ENCODE results near the gene UBXN11.

DNA sequence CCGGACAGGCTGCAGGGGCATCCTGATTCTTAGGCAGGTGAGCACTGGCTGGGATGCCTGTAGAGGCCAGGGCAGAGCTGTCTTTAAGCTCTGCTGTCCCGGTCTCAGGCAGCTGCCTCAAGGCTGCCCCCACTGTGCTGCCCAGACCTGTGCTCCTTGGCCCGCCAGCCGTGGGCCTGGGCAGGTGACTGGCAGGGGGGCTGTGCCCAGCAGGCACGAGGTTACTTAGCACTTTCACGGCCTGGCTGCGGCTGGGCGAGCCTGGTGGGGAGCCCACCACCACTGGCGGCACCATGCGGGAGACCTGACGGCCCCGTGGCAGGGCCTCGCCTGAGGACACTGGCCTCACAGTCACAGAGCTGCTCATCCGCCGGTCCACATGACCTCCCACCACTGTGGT lies 39.3 kb upstream of the UBXN11 start:
- TF ChIP-seq, protein P1, sequence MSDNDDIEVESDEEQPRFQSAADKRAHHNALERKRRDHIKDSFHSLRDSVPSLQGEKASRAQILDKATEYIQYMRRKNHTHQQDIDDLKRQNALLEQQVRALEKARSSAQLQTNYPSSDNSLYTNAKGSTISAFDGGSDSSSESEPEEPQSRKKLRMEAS (IDR thresholded peaks at IDR 0.05) = no peak
- TF ChIP-seq RFX5 (IDR thresholded peaks at IDR 0.05) = no peak
